Astrocyte (in vitro differentiated cells and primary cell): ENCODE measurements around the gene SPDYE6.
A peak's percentile ranks its signal among the peaks of the same experiment; 100 is the strongest.

Source experiments
- CTCF ChIP-seq: IDR thresholded peaks from 2 replicates; pipeline ENCODE4 v1.5.1; 2011; ENCODE audit warnings: low read depth, mild to moderate bottlenecking, inconsistent platforms, low read length, moderate library complexity; ENCODE audit not compliant: insufficient read depth
- EZH2 ChIP-seq: IDR thresholded peaks from 2 replicates; pipeline ENCODE4 v1.6.1; 2012; ENCODE audit warnings: mild to moderate bottlenecking, low read length, inconsistent platforms; ENCODE audit not compliant: insufficient read depth

- TF ChIP-seq CTCF (no peak), EZH2 (peak; percentile 42)
Measured at GRCh38 chr7:102300643-102301221, 55.5 kb downstream of the SPDYE6 start.
